Myocyte (in vitro differentiated cells): ENCODE results near the gene DHPS. TPM values are rescaled to one million over a fixed set of nuclear protein-coding genes. Genes with fewer than 3 reads are reported as not detected.
A peak's percentile ranks its signal among the peaks of the same experiment; 100 is the strongest.
"Not testable (repeated sequence)": the region's sequence is repeated elsewhere in the genome, so short reads cannot be mapped to it uniquely, and the experiment has no call there.

ENCODE experiments used
- DNase-seq: peaks from one replicate; pipeline ENCODE4 v3.0.0-alpha.2; 2012; ENCODE audit warnings: low read depth
- total RNA-seq: library from RNA; depleted of rRNA; stranded (reverse); fragments of >200 nt; gene quantifications from 2 replicates; pipeline ENCODE4 v1.2.3, GENCODE V29; 2014

DHPS gene
- total RNA-seq, 1 donor from 2014 or later: 72.5 TPM

- DNase-seq: no peak
These were observed 24.1 kb upstream of the DHPS start for GRCh38 chr19:12705654-12706331.

GRCh38 chr19:12705169-12705568, 23.5 kb upstream of the DHPS start:
- no peak for DNase-seq

- no peak for DNase-seq
These were observed 21.4 kb upstream of the DHPS start for GRCh38 chr19:12703046-12703445.

GRCh38 chr19:12701596-12702282, 20.1 kb upstream of the DHPS start:
- DNase-seq: no peak

GRCh38 chr19:12698138-12698537, 16.5 kb upstream of the DHPS start:
- DNase-seq: no peak

GRCh38 chr19:12697425-12697824, 15.7 kb upstream of the DHPS start:
- not testable (repeated sequence) for DNase-seq

- DNase-seq: peak; percentile 95
These were observed 15.0 kb upstream of the DHPS start, which contains the start of gene FBXW9 for GRCh38 chr19:12696366-12697335. Gene FBXW9 (minus strand): TSS chr19:12696631. CDS start chr19:12696581, 50 bp downstream.

- DNase-seq: no peak
These were observed 14.3 kb upstream of the DHPS start for GRCh38 chr19:12695997-12696365.

- DNase-seq: no peak
These were observed 13.8 kb upstream of the DHPS start for GRCh38 chr19:12695514-12695913.

GRCh38 chr19:12695096-12695495, 13.4 kb upstream of the DHPS start:
- no peak for DNase-seq

- DNase-seq: no peak
These were observed 13.0 kb upstream of the DHPS start for GRCh38 chr19:12694641-12695040.

- no peak for DNase-seq
These were observed 11.3 kb upstream of the DHPS start for GRCh38 chr19:12692960-12693359.

GRCh38 chr19:12689581-12690216, 8.0 kb upstream of the DHPS start:
- DNase-seq: no peak

- DNase-seq: no peak
These were observed 7.3 kb upstream of the DHPS start for GRCh38 chr19:12689012-12689411.

GRCh38 chr19:12687496-12688196, 6.0 kb upstream of the DHPS start, which contains the start of gene GNG14:
Gene GNG14 (plus strand): TSS chr19:12687998. CDS start chr19:12688049, 51 bp downstream.
- no peak for DNase-seq

- DNase-seq: no peak
These were observed 4.2 kb upstream of the DHPS start for GRCh38 chr19:12685831-12686230.

- no peak for DNase-seq
These were observed 1.6 kb downstream of the DHPS start for GRCh38 chr19:12680034-12680433.

- DNase-seq: not testable (repeated sequence)
These were observed 3.6 kb downstream of the DHPS start for GRCh38 chr19:12678039-12678438.

GRCh38 chr19:12676928-12677327, 4.8 kb downstream of the DHPS start:
- no peak for DNase-seq

- peak; percentile 82 for DNase-seq
These were observed 5.3 kb downstream of the DHPS start for GRCh38 chr19:12676384-12676792.
